ENCODE results near the gene KCP.

- TF ChIP-seq POLR2AphosphoS5 (IDR thresholded peaks at IDR 0.05; ENCODE audit: low read depth, low read length) (no peak), TAF1 (IDR thresholded peaks at IDR 0.05; ENCODE audit: borderline replicate concordance, low read depth, low read length) (no peak), POLR2A (IDR thresholded peaks at IDR 0.05; ENCODE audit: low read depth, low read length) (no peak)
Measured at GRCh38 chr7:128878226-128879105, 32.0 kb downstream of the KCP start.

Measured in GM12892 (cell line).